Measurements from ENCODE around the gene TIMM23. TPM values are rescaled to one million over a fixed set of nuclear protein-coding genes. Genes with fewer than 3 reads are reported as not detected.

TIMM23 gene
- total RNA-seq, 3 donors from 2014 or later = 55.4 to 60.7 (median 57.1) TPM

DNA sequence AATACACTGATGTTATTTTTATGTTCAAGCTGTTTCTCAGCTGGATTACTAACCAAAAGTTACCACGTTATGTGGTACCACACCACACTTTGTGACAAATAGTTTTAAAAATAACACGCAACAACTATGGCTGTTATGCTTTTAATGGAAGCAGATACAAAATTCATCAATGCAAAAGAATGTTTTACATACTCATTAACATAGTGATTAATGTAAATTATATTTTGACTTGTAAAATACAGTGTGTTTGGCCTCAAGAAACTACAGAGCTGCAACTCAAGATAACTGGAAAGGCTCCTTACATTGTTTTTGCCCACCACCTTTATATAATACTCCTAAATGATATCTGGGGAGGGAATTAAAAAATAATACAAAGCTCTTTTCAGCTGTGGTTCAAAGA, 32.7 kb downstream of the TIMM23 start:
- H3K9me3 ChIP-seq = no peaks in the 10 kb centered on the region
- TF ChIP-seq POLR2AphosphoS5 (IDR thresholded peaks at IDR 0.05) (no peak), POLR2A (IDR thresholded peaks at IDR 0.05) (no peak)
- TF ChIP-seq, protein P1, sequence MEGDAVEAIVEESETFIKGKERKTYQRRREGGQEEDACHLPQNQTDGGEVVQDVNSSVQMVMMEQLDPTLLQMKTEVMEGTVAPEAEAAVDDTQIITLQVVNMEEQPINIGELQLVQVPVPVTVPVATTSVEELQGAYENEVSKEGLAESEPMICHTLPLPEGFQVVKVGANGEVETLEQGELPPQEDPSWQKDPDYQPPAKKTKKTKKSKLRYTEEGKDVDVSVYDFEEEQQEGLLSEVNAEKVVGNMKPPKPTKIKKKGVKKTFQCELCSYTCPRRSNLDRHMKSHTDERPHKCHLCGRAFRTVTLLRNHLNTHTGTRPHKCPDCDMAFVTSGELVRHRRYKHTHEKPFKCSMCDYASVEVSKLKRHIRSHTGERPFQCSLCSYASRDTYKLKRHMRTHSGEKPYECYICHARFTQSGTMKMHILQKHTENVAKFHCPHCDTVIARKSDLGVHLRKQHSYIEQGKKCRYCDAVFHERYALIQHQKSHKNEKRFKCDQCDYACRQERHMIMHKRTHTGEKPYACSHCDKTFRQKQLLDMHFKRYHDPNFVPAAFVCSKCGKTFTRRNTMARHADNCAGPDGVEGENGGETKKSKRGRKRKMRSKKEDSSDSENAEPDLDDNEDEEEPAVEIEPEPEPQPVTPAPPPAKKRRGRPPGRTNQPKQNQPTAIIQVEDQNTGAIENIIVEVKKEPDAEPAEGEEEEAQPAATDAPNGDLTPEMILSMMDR (IDR thresholded peaks at IDR 0.05) = no peak
- H3K27ac ChIP-seq = no peak overlapping the region
- H3K4me1 ChIP-seq = no peaks in the 10 kb centered on the region
- DNase-seq (ENCODE audit: low spot score in 2 of 2) = no peak
- no peak overlapping the region for H3K4me3 ChIP-seq
- peaks cover 11% of the 10 kb centered on the region for H3K36me3 ChIP-seq
- intact Hi-C loops (cut with DNase I; ENCODE audit: low total_unique reads) = no loop called here
- no peaks in the 10 kb centered on the region for H3K27me3 ChIP-seq

DNA sequence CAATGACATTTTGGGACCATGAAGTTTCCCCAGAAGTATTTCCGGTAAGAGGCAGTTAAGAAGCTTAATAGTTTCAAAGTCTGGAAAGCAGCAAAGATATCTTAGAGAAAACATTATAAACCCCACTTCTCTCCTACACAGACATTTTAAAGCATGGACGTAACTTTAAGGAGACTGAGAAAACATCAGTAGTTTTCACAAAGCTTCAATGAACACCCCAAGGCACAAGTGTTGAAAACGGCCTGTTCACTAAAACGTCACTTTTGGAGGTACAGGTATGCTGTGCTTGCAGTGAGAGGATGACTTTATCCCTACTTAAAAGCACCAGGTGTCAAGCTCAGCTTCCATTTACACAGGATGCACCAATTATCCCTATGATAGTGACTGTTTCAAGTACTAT, 33.1 kb downstream of the TIMM23 start:
- H3K27me3 ChIP-seq = no peaks in the 10 kb centered on the region
- intact Hi-C loops (cut with DNase I; ENCODE audit: low total_unique reads) = no loop called here
- H3K27ac ChIP-seq = no peak overlapping the region
- H3K4me3 ChIP-seq = no peak overlapping the region
- H3K36me3 ChIP-seq = peaks cover 11% of the 10 kb centered on the region
- H3K4me1 ChIP-seq = no peaks in the 10 kb centered on the region
- TF ChIP-seq, protein P1 (IDR thresholded peaks at IDR 0.05) = no peak
- no peak for TF ChIP-seq POLR2AphosphoS5 (IDR thresholded peaks at IDR 0.05)
- DNase-seq (ENCODE audit: low spot score in 2 of 2) = no peak
- no peaks in the 10 kb centered on the region for H3K9me3 ChIP-seq

DNA sequence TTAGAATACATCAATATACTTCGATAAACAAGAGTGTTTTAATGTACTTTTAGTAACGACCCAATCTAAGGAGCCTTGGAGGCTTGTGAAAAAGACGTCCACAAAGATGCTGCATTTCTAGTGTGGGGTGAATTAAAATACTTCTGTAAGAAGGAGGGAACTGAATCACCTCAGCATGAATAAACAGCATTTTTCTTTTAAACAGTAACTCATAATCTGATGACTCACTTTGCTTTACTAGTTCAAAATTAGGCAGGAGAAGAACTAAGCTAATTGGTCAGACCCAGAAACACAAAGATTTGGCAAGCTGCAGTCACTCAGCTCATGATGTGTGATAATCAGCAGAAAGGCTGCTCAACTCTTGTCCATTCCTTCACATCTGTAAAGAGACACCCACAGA, 33.9 kb downstream of the TIMM23 start:
- H3K36me3 ChIP-seq = peaks cover 11% of the 10 kb centered on the region
- intact Hi-C loops (cut with DNase I; ENCODE audit: low total_unique reads) = no loop called here
- H3K27me3 ChIP-seq = no peaks in the 10 kb centered on the region
- no peaks in the 10 kb centered on the region for H3K9me3 ChIP-seq
- no peak for DNase-seq (ENCODE audit: low spot score in 2 of 2)
- H3K27ac ChIP-seq = no peak overlapping the region
- H3K4me3 ChIP-seq = no peak overlapping the region
- H3K4me1 ChIP-seq = no peaks in the 10 kb centered on the region
- no peak for TF ChIP-seq POLR2AphosphoS5 (IDR thresholded peaks at IDR 0.05)
- TF ChIP-seq, protein P1 (IDR thresholded peaks at IDR 0.05) = no peak
- no peak for TF ChIP-seq POLR2A (IDR thresholded peaks at IDR 0.05)

DNA sequence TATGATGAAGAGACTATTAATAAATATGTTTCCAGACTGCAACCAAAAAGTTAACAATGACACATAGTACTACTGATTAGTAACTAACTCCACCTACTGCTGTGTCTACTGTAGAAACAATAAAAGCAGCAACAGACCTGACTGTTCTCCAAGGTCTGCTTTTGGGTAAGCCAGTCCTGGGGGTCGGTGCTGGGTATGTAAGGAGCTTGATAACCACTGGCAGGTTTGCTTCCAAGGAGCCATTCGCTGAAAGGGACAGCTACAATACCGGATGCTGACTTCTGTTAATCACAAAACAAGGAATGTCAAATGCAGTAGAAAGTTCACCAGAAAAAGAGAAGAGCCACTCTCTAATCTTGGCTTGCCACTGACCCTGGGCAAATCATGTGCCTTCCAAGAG, 40.5 kb downstream of the TIMM23 start:
- intact Hi-C loops (cut with DNase I; ENCODE audit: low total_unique reads) = no loop called here
- no peaks in the 10 kb centered on the region for H3K36me3 ChIP-seq

DNA sequence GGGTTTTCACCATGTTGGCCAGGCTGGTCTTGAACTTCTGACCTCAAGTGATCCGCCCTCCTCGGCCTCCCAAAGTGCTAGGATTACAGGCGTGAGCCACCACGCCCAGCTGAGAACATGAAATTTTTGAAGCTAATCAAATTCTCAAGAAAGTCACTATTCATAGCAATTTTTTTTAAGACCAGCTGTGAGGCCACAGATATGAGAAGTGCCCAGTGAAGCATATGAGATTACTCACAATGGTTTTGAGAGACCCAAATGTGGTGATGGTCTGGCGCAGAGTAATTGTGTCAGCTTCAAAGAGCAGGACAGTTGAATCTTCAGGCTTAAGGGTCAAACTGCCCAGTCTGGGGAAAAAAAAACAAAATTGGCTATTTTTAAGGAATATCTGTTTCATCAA, 41.9 kb downstream of the TIMM23 start:
- H3K36me3 ChIP-seq = no peaks in the 10 kb centered on the region
- no peaks in the 10 kb centered on the region for H3K9me3 ChIP-seq
- intact Hi-C loops (cut with DNase I; ENCODE audit: low total_unique reads) = no loop called here
- no peak overlapping the region for H3K4me3 ChIP-seq
- TF ChIP-seq POLR2AphosphoS5 (IDR thresholded peaks at IDR 0.05) (no peak), POLR2A (IDR thresholded peaks at IDR 0.05) (no peak)
- TF ChIP-seq, protein P1 (IDR thresholded peaks at IDR 0.05) = no peak
- peaks cover 3% of the 10 kb centered on the region in 2 donors for H3K4me1 ChIP-seq
- H3K27ac ChIP-seq = no peak overlapping the region
- H3K27me3 ChIP-seq = no peaks in the 10 kb centered on the region
- DNase-seq (ENCODE audit: low spot score in 2 of 2) = no peak

More for the DNA sequence above, 40.5 kb downstream of the TIMM23 start:
- Histone ChIP-seq H3K27me3 (no peaks in the 10 kb centered on the region), H3K9me3 (no peaks in the 10 kb centered on the region), H3K27ac (no peak overlapping the region), H3K4me3 (no peak overlapping the region), H3K4me1 (no peaks in the 10 kb centered on the region)
- DNase-seq (ENCODE audit: low spot score in 2 of 2) = no peak
- TF ChIP-seq, protein P1 (IDR thresholded peaks at IDR 0.05) = no peak
- TF ChIP-seq POLR2A (IDR thresholded peaks at IDR 0.05) (no peak), POLR2AphosphoS5 (IDR thresholded peaks at IDR 0.05) (no peak)
